Mesendoderm (in vitro differentiated cells): ENCODE results near the gene CHST15.

Experiments
- DNase-seq: peaks from one replicate; pipeline ENCODE4 v3.0.0; 2013
- H2AK5ac ChIP-seq: 2 replicates; pipeline ENCODE4 v1.6.1; 2013; ENCODE audit warnings: low read length, inconsistent platforms
- H2BK120ac ChIP-seq: 2 replicates; pipeline ENCODE4 v1.6.1; 2013; ENCODE audit warnings: low read depth, mild to moderate bottlenecking, low read length, moderate library complexity, mixed read lengths
- H2BK15ac ChIP-seq: replicated peaks from 2 replicates; pipeline ENCODE4 v1.6.1; 2013; ENCODE audit warnings: low read depth, mild to moderate bottlenecking, moderate library complexity
- H2BK5ac ChIP-seq: 2 replicates; pipeline ENCODE4 v1.6.1; 2013; ENCODE audit warnings: low read length, inconsistent platforms
- H3K18ac ChIP-seq: 2 replicates; pipeline ENCODE4 v1.6.1; 2013; ENCODE audit warnings: mild to moderate bottlenecking, low read length, mixed read lengths
- H3K23ac ChIP-seq: one replicate; pipeline ENCODE4 v1.6.1; 2013; ENCODE audit warnings: low read length
- H3K27ac ChIP-seq: 2 replicates; pipeline ENCODE4 v1.5.1; 2013; ENCODE audit warnings: low read depth, mild to moderate bottlenecking, inconsistent platforms, low read length, moderate library complexity
- H3K27me3 ChIP-seq: 2 replicates; pipeline ENCODE4 v1.6.1; 2013; ENCODE audit warnings: low read length, control low read depth, mild to moderate bottlenecking, inconsistent platforms; ENCODE audit not compliant: insufficient read depth, poor library complexity
- H3K36me3 ChIP-seq: 2 replicates; pipeline ENCODE4 v1.6.1; 2013; ENCODE audit warnings: low read length, inconsistent platforms; ENCODE audit not compliant: control insufficient read depth, insufficient read depth
- H3K4ac ChIP-seq: one replicate; pipeline ENCODE4 v1.6.1; 2013; ENCODE audit warnings: low read depth, mild to moderate bottlenecking, low read length, moderate library complexity
- H3K4me1 ChIP-seq: 2 replicates; pipeline ENCODE4 v1.6.1; 2013; ENCODE audit warnings: low read depth, low read length, inconsistent platforms; ENCODE audit not compliant: control insufficient read depth
- H3K4me2 ChIP-seq: 2 replicates; pipeline ENCODE4 v1.6.1; 2013; ENCODE audit warnings: low read length
- H3K4me3 ChIP-seq: 2 replicates; pipeline ENCODE4 v1.5.1; 2013; ENCODE audit warnings: mild to moderate bottlenecking, low read length
- H3K56ac ChIP-seq: one replicate; pipeline ENCODE4 v1.6.1; 2013; ENCODE audit warnings: low read length
- H3K79me1 ChIP-seq: 2 replicates; pipeline ENCODE4 v1.6.1; 2013; ENCODE audit warnings: low read length, inconsistent platforms
- H3K79me2 ChIP-seq: 2 replicates; pipeline ENCODE4 v1.6.1; 2013; ENCODE audit warnings: mild to moderate bottlenecking, low read length; ENCODE audit not compliant: control insufficient read depth, insufficient read depth
- H3K9ac ChIP-seq: 2 replicates; pipeline ENCODE4 v1.6.1; 2013; ENCODE audit warnings: low read length, inconsistent platforms
- H4K5ac ChIP-seq: one replicate; pipeline ENCODE4 v1.6.1; 2013; ENCODE audit warnings: low read length
- H4K8ac ChIP-seq: one replicate; pipeline ENCODE4 v1.6.1; 2013; ENCODE audit warnings: low read depth, mild to moderate bottlenecking, control low read depth, low read length, moderate library complexity
- WGBS: extraction: QIAGEN DNeasy Blood & Tissue Kit; methylation state at CpG from one replicate; pipeline ENCODE4 v1.1.7; 2013; ENCODE audit warnings: low lambda C conversion rate, missing lambda C conversion rate; ENCODE audit not compliant: insufficient coverage; ENCODE audit errors: extremely low coverage; 5-methylcytosine and 5-hydroxymethylcytosine counted together

The CHST15 gene

GRCh38 chr10:124041675-124042445 is 51.5 kb downstream of the CHST15 start:
- H3K23ac ChIP-seq, result no peak overlapping the region
- H3K4me2 ChIP-seq, result no peak overlapping the region
- H3K4me3 ChIP-seq, result no peak overlapping the region
- no peak for DNase-seq
- H3K36me3 ChIP-seq, result no peaks in the 10 kb centered on the region
- H4K8ac ChIP-seq, result no peak overlapping the region
- no peak overlapping the region for H3K18ac ChIP-seq
- H2BK15ac ChIP-seq, result no peak overlapping the region
- no peak overlapping the region for H2BK5ac ChIP-seq
- no peak overlapping the region for H2AK5ac ChIP-seq
- no peaks in the 10 kb centered on the region for H3K79me1 ChIP-seq
- H4K5ac ChIP-seq, result no peak overlapping the region
- no CpG with 5 or more reads among the region's 11 CpGs for WGBS
- H3K27ac ChIP-seq, result no peak overlapping the region
- H3K56ac ChIP-seq, result no peak overlapping the region
- H3K4ac ChIP-seq, result no peak overlapping the region
- H3K79me2 ChIP-seq, result no peaks in the 10 kb centered on the region
- H3K9ac ChIP-seq, result no peak overlapping the region
- H3K4me1 ChIP-seq, result no peaks in the 10 kb centered on the region
- no peak overlapping the region for H2BK120ac ChIP-seq
- no peaks in the 10 kb centered on the region for H3K27me3 ChIP-seq

GRCh38 chr10:124040451-124041188 is 52.8 kb downstream of the CHST15 start:
- Histone ChIP-seq H3K27ac (no peak overlapping the region), H4K8ac (no peak overlapping the region), H3K56ac (no peak overlapping the region), H3K9ac (no peak overlapping the region), H3K23ac (no peak overlapping the region), H3K27me3 (no peaks in the 10 kb centered on the region), H2AK5ac (no peak overlapping the region), H3K79me1 (no peaks in the 10 kb centered on the region), H2BK120ac (no peak overlapping the region), H4K5ac (no peak overlapping the region), H3K4me3 (no peak overlapping the region), H2BK5ac (no peak overlapping the region), H3K36me3 (no peaks in the 10 kb centered on the region), H3K4ac (no peak overlapping the region), H3K4me2 (no peak overlapping the region), H3K4me1 (no peaks in the 10 kb centered on the region), H3K18ac (no peak overlapping the region), H3K79me2 (no peaks in the 10 kb centered on the region), H2BK15ac (no peak overlapping the region)
- no peak for DNase-seq
- WGBS, result no CpG with 5 or more reads among the region's 7 CpGs

- no peak for DNase-seq
- no peak overlapping the region for H3K27ac ChIP-seq
- H3K4me3 ChIP-seq, result no peak overlapping the region
- H2BK15ac ChIP-seq, result no peak overlapping the region
- no peaks in the 10 kb centered on the region for H3K27me3 ChIP-seq
- H3K79me1 ChIP-seq, result no peaks in the 10 kb centered on the region
- no peak overlapping the region for H3K9ac ChIP-seq
- H4K8ac ChIP-seq, result no peak overlapping the region
- no peak overlapping the region for H3K18ac ChIP-seq
- H3K23ac ChIP-seq, result no peak overlapping the region
- H3K36me3 ChIP-seq, result no peaks in the 10 kb centered on the region
- WGBS, result no CpG with 5 or more reads among the region's 11 CpGs
- no peak overlapping the region for H2BK120ac ChIP-seq
- H2AK5ac ChIP-seq, result no peak overlapping the region
- no peak overlapping the region for H3K4me2 ChIP-seq
- H3K4me1 ChIP-seq, result no peaks in the 10 kb centered on the region
- no peak overlapping the region for H4K5ac ChIP-seq
- H2BK5ac ChIP-seq, result no peak overlapping the region
- no peaks in the 10 kb centered on the region for H3K79me2 ChIP-seq
- no peak overlapping the region for H3K4ac ChIP-seq
- no peak overlapping the region for H3K56ac ChIP-seq
Observed at GRCh38 chr10:124039483-124040013, 53.9 kb downstream of the CHST15 start.

- H4K5ac ChIP-seq, result no peak overlapping the region
- no peak overlapping the region for H3K9ac ChIP-seq
- H3K4me3 ChIP-seq, result no peak overlapping the region
- no peak overlapping the region for H2AK5ac ChIP-seq
- H3K79me1 ChIP-seq, result no peaks in the 10 kb centered on the region
- no peak overlapping the region for H3K4me2 ChIP-seq
- no peak overlapping the region for H2BK15ac ChIP-seq
- H2BK5ac ChIP-seq, result no peak overlapping the region
- no peak overlapping the region for H3K27ac ChIP-seq
- no peak overlapping the region for H4K8ac ChIP-seq
- WGBS, result no CpG with 5 or more reads among the region's 8 CpGs
- H3K23ac ChIP-seq, result no peak overlapping the region
- H3K4me1 ChIP-seq, result peaks cover 2% of the 10 kb centered on the region
- no peaks in the 10 kb centered on the region for H3K27me3 ChIP-seq
- DNase-seq, result no peak
- no peak overlapping the region for H3K18ac ChIP-seq
- no peaks in the 10 kb centered on the region for H3K79me2 ChIP-seq
- H2BK120ac ChIP-seq, result no peak overlapping the region
- H3K36me3 ChIP-seq, result no peaks in the 10 kb centered on the region
- no peak overlapping the region for H3K56ac ChIP-seq
- H3K4ac ChIP-seq, result no peak overlapping the region
Observed at GRCh38 chr10:124037784-124038183, 55.6 kb downstream of the CHST15 start.

- H3K18ac ChIP-seq, result no peak overlapping the region
- H3K9ac ChIP-seq, result no peak overlapping the region
- no peak overlapping the region for H3K4ac ChIP-seq
- WGBS, result no CpG with 5 or more reads among the region's 5 CpGs
- H2BK15ac ChIP-seq, result no peak overlapping the region
- no peak overlapping the region for H3K4me3 ChIP-seq
- H3K79me2 ChIP-seq, result no peaks in the 10 kb centered on the region
- no peak overlapping the region for H3K23ac ChIP-seq
- H3K36me3 ChIP-seq, result no peaks in the 10 kb centered on the region
- H3K4me1 ChIP-seq, result peaks cover 2% of the 10 kb centered on the region
- H3K4me2 ChIP-seq, result no peak overlapping the region
- H2BK120ac ChIP-seq, result no peak overlapping the region
- DNase-seq, result no peak
- no peak overlapping the region for H3K27ac ChIP-seq
- H3K27me3 ChIP-seq, result no peaks in the 10 kb centered on the region
- no peak overlapping the region for H2BK5ac ChIP-seq
- no peak overlapping the region for H4K5ac ChIP-seq
- H3K56ac ChIP-seq, result no peak overlapping the region
- H3K79me1 ChIP-seq, result no peaks in the 10 kb centered on the region
- H4K8ac ChIP-seq, result no peak overlapping the region
- no peak overlapping the region for H2AK5ac ChIP-seq
Observed at GRCh38 chr10:124037286-124037685, 56.1 kb downstream of the CHST15 start.
